Choroid plexus epithelial cell (primary cell): ENCODE data around the gene GPX3.

Experiments used
- DNase-seq: peaks from one replicate; pipeline ENCODE4 v3.0.0-alpha.2; 2010; ENCODE audit warnings: low read depth
- H3K4me3 ChIP-seq: 2 replicates; pipeline ENCODE4 v1.5.1; 2011; ENCODE audit warnings: low read depth, mild to moderate bottlenecking, control low read depth, low read length, moderate library complexity
- CTCF ChIP-seq: conservative IDR thresholded peaks from 2 replicates; pipeline ENCODE4 v1.5.1; 2011; ENCODE audit warnings: low read depth, mild to moderate bottlenecking, control low read depth, inconsistent platforms, low read length, moderate library complexity

GPX3 gene

GRCh38 chr5:150993826-150994412 lies 26.5 kb upstream of the GPX3 start:
- TF ChIP-seq CTCF = no peak
- no peak overlapping the region for H3K4me3 ChIP-seq
- no peak for DNase-seq

- DNase-seq = peak; percentile 77
- no peak for TF ChIP-seq CTCF
- H3K4me3 ChIP-seq = no peak overlapping the region
These were observed 20.5 kb upstream of the GPX3 start for GRCh38 chr5:150999704-151000442.

GRCh38 chr5:151001436-151001835 lies 19.0 kb upstream of the GPX3 start:
- DNase-seq = no peak
- no peak for TF ChIP-seq CTCF
- no peak overlapping the region for H3K4me3 ChIP-seq

GRCh38 chr5:151002250-151002649 lies 18.1 kb upstream of the GPX3 start:
- peak; percentile 64 for TF ChIP-seq CTCF
- H3K4me3 ChIP-seq = no peak overlapping the region
- peak; percentile 68 for DNase-seq

- H3K4me3 ChIP-seq = no peak overlapping the region
- no peak for TF ChIP-seq CTCF
These were observed 17.5 kb upstream of the GPX3 start for GRCh38 chr5:151002681-151003502.

GRCh38 chr5:151003503-151003860 lies 16.9 kb upstream of the GPX3 start:
- H3K4me3 ChIP-seq = no peak overlapping the region
- no peak for TF ChIP-seq CTCF
- DNase-seq = no peak

More at GRCh38 chr5:151002681-151003502, 17.5 kb upstream of the GPX3 start:
- no peak for DNase-seq
